Effector CD8-positive, alpha-beta T cell (primary cell): ENCODE results near the gene DUSP3.

Source experiments
- DNase-seq: peaks from one replicate; lab custom pipeline; 2025; lab: John Stamatoyannopoulos, UW

DUSP3 gene

GRCh38 chr17:43769426-43769825 lies 9.4 kb downstream of the DUSP3 start:
- DNase-seq: no peak

DNA sequence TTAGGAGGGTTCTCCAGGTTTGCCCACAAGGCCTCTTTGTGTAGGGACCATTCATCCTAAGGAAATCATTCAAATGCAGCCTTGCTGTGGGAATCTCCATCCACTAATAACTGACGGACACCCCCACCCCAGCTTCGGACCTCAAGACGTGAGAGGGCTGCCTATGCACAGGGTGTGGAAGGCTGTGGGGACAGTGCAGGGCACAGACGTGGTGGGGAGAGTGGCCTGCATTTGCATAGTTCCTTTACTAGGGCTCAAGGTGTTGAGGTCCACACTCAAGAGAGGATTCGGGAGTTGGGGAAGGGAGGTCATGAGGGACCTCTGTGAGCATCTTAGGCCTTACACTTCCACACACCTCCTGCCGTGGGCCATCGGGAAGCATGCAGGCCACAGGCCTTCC lies 9.8 kb downstream of the DUSP3 start:
- DNase-seq: no peak

DNA sequence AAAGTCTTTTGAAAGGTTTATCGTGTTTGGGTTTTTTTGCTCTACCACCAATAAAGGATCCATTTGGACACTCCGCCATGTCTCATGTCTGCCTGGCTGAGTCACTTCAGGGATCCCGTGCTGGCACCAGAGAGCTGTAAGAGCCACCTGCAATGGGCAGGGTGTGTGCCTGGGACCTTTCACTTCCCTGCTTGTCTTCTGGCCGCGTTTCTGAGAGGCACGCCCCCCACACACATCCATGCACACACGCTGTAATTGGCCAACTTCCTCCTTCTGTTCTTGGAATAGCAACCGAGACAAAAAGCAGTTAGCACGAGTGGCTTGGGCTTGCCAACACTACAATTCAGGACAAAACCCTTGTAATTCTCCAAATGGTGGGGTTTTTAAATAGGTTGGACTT lies 10.4 kb downstream of the DUSP3 start:
- DNase-seq: no peak

DNA sequence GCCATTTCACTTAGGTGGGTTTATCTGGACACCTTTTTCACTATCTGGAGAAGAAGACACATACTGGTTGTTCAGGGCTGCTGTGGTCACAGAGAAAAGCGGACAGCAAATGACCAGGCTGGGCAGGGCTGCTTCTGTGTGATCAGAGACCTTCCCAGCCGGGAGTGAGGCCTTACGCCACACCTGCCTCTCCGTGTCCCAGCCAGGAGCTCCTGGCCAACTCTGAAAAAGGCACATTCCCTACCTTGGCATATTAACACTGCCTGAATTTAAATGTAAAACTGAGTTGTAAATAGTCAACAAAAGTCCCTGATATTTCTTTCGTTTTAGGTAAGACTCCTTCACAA lies 11.1 kb downstream of the DUSP3 start:
- DNase-seq: no peak

DNA sequence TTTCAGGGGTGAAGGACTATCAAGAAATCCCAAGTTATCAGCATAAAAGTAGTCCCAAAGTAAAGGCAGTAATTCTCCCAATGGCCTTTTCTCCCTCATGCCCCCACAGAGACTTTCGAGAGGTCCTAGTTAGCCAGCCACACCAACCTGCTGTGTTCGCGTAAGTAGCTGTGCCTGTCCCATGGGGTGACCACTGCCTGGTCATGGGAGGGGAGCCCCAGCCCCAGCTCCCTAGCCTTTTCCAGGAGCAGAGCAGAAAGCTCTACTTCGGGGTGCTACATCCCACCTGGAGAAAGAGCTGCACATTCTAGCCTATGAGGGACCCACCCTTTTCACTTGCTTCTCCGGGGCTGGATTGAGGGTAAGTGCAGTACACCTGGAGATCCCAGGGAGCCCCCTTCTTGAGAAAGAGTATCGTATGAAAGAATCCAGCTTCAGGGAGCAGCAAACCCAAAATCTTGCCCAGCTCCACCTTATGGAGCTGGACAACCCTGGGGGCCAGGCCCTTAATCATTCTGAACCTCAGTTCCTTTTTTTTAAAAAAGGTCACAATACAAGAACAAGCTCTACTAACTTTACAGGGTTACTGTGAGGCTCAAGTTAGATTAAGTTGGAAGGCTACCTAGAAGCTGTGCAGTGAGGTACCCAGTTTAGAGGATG lies 11.6 kb downstream of the DUSP3 start:
- no peak for DNase-seq

GRCh38 chr17:43766413-43767052 lies 12.2 kb downstream of the DUSP3 start:
- DNase-seq: peak; percentile 49

DNA sequence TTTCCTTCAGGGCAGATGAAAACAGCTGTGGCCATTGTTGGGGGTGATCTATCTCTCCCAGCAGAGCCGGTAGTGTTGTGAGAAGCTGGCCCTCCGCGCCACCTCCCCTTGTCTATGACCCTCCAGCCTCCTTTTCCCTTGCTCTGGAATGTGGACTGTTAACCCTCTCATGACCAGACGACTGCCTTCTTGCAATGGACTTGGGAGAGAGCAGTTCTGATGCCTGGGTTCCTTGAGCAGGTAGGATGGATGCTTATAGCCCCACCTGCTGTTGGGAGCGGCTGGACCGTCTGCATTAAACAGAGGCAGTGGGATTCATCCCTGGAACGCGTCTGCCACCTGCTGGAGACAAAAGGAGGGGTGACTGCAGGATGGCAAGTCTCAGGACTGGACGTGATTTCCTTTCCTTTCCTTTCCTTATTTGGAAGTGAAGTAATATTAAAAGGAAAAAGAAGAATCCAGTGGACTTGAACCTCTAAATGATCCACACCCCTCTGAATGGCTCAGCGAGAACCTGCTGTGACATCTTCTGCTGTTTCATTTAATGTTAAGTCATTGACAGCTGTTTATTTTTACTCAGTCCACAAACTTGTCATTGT lies 18.4 kb downstream of the DUSP3 start:
- peak; percentile 82 for DNase-seq

DNA sequence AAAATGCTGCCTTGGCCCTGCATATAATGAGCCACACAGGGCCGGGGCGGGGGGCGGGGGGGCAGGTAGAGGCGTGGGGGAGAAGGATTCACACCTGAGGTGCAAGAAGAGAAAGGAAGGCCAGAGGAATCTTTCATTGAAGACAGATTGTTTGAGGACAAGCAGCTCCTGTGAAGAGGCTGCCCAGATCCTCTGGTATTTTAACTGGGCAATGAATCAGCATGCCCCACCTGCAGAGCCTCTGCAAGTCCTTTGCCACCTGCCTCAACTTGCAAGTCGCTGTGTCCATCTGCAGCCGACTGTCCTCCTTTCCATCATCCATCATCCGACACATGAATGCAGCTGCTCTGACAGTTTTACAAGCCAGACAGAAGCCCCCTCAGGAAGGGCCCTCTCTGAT lies 18.9 kb downstream of the DUSP3 start:
- DNase-seq: no peak

DNA sequence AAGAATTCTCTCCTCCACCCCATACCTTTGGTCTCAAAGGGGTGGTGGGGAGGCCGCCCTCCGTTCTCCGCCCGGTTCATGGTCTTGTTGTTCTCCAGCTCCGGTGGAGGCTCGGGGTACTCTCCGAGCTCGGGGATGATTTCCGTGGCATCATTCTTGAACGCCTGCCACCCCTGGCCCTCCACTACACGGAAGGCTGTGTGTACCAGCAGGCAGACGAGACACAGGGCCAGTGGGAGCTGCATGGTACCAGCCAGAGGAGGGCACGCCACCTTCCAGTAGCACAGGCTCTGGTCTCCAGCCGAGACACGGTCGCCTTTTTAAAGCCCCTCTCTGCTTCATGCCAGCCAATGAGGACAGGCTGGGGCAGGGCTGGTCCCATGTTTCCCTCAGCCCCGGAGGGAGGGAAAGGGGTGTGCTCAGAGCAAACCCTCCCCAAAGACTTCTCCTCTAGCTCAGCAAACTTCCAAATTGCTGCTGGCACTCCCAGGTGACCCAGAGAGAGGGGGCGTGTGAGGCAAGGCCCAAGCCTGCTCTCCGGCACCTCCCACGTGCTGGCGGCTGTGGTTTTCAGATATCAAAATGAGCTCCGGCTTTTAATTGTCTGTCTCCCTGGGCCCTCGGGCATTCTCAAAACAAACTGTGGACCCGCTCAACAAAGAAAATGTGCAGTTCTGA lies 20.1 kb downstream of the DUSP3 start, which contains the start of gene SOST:
TSS of gene SOST (minus strand) at position 295 of the 678 bp plus-strand sequence. CDS start at position 245, 50 bp downstream.
- no peak for DNase-seq

GRCh38 chr17:43758086-43758485 lies 20.7 kb downstream of the DUSP3 start:
- DNase-seq: no peak

- no peak for DNase-seq
Observed at GRCh38 chr17:43757171-43757660, 21.6 kb downstream of the DUSP3 start.

- no peak for DNase-seq
Observed at GRCh38 chr17:43756201-43756600, 22.6 kb downstream of the DUSP3 start.

GRCh38 chr17:43755389-43755875 lies 23.3 kb downstream of the DUSP3 start:
- DNase-seq: no peak

- no peak for DNase-seq
Observed at GRCh38 chr17:43754947-43755346, 23.8 kb downstream of the DUSP3 start.

DNA sequence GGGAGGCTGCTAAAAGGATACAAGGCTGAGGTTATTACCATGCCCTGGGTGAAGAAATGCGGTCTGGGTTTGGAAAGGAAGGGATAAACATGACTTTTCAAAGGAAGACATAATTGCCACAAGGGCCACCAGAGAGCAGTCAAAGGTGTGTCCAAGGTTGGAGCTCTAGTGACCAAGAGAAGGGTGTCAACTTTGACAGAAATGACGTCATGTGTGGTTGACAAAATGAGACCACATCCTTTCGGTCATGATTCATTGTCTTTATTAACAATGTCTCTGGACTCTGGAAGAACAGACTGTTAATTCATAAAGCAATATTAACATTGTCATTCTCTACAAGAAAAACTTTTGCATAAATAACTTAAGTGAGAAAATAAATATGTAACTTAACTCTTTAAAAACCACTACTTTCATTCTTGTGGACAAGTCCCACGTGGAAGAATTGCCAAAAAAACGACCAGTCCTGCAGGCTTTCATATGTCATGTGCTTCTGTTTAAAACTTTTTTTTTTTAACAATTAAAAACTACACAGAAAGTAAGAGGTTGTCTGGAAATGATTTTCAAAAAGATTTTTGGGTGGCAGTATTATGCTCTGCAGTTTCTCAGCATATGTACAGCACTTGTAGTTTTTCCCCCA lies 25.2 kb downstream of the DUSP3 start:
- no peak for DNase-seq

- DNase-seq: no peak
Observed at GRCh38 chr17:43750153-43750552, 28.6 kb downstream of the DUSP3 start.

- DNase-seq: no peak
Observed at GRCh38 chr17:43745541-43745940, 33.2 kb downstream of the DUSP3 start.

- DNase-seq: no peak
Observed at GRCh38 chr17:43741636-43742035, 37.1 kb downstream of the DUSP3 start.

- DNase-seq: no peak
Observed at GRCh38 chr17:43740541-43740940, 38.2 kb downstream of the DUSP3 start.

GRCh38 chr17:43737722-43738121 lies 41.1 kb downstream of the DUSP3 start:
- DNase-seq: no peak

DNA sequence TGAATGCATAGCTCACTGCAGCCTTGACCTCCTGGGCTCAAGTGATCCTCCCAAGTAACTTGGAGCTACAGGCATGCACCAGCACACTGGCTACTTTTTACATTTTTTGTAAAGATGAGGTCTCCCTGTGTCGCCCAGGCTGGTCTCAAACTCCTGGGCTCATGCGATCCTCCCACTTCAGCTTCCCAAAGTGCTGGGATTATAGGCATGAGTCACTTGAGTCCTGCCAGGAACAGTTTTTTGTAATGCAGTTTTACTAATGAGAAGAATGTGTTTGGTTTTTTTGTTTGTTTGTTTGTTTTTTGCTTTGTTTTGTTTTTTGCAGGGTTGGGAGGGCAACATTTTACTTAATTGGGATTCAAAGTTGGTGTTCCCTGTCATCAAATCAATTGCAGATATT lies 42.4 kb downstream of the DUSP3 start:
- no peak for DNase-seq

DNA sequence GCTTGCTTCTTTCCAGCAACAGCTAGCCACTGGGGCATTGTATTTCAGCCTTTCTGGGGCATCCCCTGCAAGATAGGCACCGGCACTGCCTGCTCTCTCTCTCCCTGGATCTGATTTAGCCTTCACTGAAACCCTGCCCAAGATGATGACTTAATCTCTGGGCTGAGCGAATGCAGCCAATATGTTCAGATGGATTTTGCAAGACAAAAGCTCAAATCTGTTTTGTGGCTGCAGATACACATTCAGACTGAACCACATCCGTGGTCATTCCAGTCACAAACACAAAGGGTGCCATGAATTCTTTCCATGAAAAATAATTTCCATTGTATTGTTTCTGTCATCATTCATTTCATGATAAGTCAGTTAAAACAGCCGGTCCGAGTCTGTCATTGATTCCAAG lies 44.4 kb downstream of the DUSP3 start:
- no peak for DNase-seq
